HG02852 (cell line): ENCODE data around the gene MEIS2.

Source experiments
- ATAC-seq: cut with Tn5 transposase; IDR thresholded peaks from one replicate; pipeline ENCODE4 v1.9.1; 2021; ENCODE audit warnings: mild to moderate bottlenecking, moderate library complexity; ENCODE audit not compliant: unreplicated experiment

The MEIS2 gene

DNA sequence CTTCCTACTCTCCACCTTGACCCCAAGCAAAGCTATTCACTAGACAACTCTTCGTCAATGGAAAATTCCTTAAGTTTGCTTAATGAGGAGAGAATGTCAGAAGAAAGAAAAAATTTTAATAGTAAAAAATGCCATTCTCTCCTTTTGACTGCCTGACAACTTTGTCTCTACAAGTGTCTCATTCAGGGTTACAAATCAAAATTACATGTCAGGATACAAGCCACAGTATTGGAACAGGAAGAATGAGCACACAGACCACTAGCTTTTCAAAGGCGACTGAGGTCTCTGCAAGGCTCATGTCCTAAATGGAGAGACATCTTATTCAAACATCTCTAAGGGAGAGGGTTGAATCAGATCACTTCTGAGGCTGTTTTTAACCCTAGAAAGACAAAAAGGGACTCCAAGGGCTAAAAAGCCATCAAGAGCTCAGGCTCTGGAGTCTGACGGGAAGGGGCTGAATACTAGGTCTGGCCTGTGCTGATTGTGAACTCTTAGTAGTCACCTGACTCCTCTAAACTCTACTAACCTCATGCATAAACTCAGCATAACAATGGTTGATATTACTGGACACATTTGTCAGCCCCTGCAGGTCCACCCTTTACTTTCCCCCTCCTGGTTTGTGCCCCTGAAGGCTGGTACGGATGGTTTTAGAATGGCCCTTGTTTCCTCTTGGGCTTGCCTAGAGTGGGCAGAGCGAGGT, 12.8 kb upstream of the MEIS2 start:
- no peak for ATAC-seq

DNA sequence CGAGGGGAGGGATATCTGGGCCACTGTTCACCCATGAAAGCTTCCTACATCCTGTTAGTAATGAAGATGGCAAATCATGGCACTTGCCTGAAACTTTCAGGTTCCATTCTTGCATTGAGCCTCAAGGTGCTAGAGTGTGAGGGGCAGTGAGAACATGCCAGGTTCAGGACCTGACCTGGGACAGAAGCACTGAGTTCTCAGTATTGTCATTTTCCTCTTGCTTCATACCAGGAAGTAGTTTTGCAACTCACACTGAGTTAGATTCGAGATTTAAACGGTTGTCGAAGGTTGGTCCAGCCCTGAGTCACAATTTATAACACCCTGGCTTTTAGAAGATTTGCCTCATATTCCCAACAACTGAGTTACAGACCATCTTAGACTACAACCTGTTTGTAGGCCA, 11.8 kb upstream of the MEIS2 start:
- ATAC-seq, result no peak

DNA sequence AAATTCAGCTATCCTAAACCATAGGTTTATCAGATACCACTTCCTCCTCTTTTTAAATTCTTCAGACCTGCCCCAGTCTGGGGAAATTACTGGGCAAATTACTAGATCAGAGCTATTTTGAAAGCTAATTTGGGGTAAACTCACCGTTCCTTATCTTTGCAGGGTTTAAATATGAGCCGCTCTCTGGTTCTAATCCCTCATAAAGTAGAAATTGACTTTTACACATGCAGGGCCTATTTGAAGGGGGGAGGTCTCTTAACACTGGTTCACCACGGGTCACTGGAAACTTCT, 11.0 kb upstream of the MEIS2 start:
- ATAC-seq, result no peak

DNA sequence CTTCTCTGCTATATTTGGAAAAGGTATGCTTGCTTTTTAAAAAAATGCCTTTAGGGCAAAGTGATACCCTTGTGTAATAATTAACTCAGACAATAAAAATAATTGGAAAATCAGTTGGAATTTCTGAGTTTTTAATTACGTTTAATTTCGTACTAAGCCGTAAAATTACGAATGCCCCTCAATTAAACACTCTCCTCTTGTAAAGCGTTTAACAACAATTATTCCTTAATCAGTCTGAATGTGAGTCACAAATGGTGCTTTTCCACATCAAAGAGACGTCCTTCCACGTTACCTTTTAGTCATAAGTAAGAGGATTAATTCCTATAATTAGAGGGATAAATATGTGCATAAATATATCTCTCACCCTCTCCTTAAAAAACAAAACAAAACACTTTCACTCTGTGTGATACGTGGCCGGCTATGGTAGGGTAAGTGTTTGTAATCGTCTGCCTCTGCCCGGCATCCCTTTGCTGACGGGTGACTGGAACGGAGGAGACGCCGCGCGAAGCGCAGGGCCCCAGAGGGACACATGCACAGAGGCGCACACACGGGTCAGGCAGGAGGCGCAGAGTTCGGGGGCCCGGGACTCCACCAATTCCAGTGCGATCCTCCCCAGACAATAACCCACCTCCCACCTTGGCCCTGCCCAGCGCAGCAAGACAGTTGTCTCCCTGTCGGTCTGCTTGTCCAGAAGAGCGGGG, 9.7 kb upstream of the MEIS2 start:
- no peak for ATAC-seq

DNA sequence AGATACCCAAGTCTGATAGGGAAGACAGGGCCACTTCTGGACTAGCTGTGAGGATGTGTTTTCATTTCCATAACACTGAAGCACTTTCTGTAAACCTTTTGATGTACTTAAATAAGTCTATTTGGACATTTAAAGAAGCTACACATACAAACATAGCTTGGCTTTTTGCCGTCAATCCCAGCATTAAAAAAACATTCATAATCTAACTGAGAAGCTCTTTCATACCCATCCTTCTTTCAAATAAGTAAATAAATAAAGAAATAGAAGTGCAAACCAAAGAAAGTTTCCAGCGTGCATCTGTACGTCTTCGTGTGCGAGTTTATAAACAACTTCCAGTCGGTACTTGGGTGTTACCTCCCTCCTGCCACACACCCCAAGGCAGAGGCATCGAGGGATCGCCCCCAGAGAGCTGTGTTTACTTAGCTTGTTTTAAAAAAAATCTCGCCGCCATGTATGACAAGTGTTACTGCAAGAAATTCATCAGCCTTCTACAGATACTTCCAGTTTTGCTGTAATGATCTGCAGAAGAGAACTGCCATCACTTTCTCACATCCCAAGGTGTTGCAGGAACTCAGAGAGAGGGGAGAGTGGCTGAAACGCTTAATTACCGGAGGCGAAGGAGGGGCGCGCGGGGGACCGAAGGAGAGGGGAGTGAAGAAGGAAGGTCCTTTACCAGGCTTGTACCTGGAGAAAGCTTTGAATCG, 9.0 kb upstream of the MEIS2 start:
- ATAC-seq, result no peak

DNA sequence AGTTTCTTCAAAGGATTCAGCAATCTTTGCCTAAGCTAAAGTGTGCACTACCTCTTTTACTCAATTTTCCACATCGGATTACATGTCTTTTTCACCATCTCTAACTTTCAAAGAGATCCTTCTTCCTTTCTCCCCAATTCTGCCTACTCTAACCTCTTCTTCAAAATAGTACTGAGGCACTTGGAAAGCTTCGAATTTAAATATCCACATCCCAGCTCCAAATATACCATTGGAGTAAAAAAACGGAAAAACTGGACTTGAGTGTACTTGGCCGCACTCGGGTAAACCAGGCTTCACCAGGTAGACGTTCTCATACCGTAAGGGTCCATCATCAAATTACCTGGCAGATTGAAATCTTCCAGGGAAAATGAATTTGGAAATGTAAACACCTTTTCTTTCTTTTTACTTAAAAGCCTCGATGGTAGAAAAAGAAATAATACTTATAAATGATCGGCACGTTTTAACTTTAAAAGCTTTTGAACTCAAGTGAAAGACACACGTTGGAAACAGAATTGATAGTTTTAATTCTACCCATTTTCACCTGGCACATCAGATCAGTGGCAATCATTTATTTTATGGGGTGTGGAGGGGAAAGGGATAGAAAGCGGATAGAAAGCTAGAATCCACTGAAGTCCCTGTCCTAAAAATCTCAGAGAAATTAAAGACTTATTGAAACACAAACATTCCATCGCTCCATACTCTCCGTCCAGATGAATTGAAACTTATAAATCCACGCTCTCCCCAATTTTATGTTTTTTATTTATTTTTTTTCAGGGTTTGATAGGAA, 8.2 kb upstream of the MEIS2 start:
- no peak for ATAC-seq

DNA sequence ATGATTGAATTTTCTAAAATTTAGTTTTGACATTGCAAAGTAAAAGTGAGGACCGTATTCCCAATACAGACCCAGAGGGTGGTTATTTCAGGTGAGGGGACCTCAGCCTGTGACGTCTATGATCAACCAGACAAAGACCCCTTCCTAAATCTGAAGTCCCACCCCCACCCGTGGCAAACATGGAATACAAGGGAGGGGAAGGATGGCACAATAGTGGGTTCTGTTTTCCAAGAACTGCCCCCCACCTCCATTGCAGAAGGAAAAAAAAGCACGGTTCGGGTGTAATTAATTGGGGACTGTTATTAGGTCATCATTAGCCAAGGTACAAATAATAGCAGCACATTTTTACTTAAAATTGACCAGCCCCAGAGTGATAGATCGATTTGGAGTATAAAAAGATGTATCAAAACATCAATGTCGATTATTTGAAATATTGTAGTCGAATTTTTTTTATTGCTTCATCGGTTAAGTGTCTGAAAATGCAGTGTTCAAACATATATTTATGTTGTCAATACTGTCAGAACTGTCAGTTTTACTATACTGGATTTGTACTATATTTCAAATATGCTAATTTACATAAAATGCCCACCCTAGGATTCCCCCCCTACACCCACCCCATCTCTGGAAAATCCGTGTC, 7.5 kb upstream of the MEIS2 start:
- no peak for ATAC-seq

DNA sequence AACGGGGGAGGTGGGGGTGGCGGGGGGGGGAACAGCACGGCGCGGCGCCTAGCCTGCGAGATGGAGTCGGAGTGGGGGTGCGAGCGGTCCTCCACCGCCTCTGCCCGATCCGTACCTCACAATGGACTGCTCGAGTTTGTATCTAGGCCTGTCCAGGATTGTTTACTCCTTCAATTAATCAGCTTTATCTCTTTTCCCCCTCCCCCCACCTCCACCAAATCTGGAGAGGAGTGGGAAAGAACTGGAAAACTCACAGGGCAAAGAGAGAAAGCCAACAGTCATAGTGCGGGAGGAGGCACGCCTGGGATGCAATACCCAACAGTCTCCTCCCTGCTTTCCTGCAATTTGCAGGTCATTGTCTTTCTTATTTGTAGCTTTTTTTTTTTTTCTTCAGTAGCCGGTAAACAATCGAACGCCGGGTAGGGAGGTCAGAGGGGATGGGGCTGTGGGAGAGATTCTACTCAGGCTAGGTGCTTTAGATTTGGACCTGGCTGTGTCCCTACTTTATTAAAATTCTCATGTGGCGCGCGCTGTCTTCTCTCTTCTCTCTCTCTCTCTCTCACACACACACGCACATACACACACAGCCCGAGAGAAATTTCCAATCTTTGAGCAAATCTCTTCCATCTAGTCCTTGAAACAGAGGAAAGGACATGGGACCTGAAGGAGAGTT, 6.9 kb upstream of the MEIS2 start:
- ATAC-seq, result no peak

DNA sequence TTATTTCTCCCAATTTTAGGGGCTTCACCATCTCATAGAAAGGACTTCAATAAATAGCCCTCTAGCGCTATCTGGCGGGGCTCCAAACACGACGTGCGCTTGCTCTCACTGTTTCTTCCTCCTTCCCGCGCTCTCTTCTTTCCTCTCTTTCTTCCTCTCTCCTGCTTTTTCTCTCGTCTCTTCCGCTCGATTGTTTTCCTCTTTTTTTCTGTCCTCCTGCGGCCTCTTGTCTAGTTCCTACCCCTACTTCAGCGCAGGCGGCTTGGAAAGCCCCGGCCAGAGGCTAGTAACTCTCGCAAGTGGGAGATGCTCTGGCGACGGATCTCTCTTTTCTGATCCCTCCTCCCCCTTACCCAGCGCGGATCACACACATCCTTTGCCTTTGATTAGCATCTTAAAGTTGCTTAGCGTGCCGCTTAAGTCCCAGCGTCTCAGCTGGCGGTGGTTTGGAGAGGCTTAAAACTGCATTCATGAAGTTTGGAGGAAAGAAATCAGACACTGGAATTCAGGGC, 6.2 kb upstream of the MEIS2 start:
- no peak for ATAC-seq

DNA sequence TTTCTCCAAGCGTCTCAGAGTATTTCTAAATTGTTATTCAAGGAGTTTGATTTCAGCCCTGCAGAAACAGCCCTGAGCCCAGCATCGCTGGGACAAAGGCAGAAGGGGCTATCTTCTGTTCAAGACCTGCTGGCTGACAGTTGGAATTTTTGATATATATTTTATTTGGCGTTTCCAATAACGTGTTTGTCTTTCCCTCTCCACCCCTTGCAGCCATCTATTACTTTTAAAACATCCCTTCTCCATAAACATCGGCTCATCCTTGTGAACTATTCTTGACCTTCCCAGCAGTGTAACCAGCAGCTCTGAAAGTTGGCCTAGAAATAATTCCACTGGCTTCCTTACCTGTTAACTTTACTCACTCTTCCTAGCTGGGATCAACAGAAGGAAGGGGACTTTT, 5.5 kb upstream of the MEIS2 start:
- ATAC-seq, result no peak

DNA sequence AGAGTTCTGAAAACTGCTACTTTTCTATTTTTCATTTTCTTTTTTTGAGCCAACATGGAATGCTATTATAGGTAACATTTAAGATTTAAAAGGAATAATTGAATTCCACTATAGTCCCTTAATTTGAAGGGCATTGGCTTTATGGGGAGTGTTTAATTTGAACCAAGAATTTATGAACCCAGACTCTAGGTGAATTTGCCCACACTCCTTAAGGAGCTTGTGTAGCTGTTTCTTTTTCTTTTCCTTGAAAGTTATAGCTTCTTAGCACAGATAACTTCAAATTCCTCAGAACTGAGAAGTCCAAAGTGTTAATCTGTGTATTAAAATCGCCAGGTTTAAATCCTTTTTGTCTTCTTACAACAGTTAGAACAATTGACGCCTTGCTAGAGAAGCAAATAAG, 4.7 kb upstream of the MEIS2 start:
- ATAC-seq, result no peak

DNA sequence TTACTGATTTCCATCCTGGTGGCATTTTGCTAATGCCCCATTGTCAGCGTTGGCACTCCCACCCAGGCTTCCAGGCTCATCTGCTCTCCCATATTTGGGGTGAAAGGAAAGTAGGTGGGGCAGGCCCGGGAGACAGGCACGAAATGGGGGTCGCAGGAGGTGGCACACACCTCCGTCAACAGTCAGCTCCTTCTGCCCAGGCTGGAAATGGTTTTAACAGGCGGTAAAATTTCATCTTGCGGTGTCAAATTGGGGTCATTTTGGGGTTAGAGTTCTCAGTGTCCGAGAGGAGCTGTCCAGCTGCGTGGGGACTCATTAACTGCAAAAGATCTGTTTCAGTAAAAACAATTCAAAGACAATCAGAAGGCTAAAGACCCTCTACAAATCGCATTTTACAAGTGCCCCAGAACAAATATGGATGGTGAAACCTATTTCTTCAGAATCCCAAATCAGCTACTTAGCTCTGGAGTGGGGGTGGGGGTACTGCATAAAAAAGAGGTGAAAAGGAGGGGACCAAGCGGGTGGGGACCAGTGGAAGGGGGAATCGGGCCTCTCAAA, 4.2 kb upstream of the MEIS2 start:
- ATAC-seq, result no peak

DNA sequence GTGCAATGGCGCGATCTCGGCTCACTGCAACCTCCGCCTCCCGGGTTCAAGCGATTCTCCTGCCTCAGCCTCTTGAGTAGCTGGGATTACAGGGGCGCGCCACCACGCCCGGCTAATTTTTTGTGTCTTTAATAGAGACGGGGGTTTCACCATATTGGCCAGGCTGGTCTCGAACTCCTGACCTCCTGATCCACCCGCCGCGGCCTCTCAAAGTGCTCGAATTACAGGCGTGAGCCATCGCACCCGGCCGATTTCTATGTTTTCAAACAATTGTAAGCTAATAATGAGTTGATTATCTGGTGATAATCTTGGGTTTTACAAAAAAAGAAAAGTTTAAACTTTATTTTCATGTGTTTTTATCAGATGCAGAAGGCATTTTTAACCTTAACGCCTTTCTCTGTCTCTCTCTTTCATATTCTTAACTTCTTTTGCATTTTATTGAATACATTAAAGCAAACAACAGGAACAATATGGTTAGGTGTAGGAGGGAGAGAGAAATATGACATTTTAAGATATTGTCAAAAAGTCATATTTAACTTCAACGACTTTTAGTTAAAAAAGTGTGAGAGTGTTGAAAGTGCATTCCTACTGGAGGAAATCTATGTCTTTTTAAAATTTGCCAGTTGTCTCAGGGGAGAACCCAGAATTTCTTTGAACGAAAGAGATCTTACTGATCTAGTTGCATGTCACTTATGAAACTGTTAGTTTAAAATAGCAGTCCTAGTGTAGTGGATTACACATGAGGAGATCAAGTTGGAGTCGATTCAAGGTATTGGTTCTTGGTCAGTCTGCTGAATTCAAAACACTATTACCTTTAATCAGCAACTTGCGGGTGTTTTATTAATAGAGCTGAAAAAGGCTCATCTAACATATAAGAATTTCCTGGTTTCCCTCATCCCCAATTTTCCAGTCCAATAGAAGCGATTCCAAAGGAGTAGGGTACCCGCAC, 3.4 kb upstream of the MEIS2 start:
- ATAC-seq, result no peak

DNA sequence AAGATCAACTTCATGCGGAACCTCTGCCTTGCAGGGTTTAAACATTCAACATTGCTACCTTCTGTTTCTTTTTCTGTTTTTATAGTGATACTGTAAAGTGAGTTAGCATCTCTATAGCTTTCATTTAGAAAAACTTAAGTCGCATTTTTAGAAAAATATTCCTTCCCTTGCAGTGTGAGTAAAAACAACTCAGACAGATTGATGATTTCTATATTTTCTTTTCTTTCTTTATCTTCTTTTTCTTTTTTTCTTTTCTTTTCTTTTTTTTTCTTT, 2.8 kb upstream of the MEIS2 start:
- ATAC-seq, result no peak

DNA sequence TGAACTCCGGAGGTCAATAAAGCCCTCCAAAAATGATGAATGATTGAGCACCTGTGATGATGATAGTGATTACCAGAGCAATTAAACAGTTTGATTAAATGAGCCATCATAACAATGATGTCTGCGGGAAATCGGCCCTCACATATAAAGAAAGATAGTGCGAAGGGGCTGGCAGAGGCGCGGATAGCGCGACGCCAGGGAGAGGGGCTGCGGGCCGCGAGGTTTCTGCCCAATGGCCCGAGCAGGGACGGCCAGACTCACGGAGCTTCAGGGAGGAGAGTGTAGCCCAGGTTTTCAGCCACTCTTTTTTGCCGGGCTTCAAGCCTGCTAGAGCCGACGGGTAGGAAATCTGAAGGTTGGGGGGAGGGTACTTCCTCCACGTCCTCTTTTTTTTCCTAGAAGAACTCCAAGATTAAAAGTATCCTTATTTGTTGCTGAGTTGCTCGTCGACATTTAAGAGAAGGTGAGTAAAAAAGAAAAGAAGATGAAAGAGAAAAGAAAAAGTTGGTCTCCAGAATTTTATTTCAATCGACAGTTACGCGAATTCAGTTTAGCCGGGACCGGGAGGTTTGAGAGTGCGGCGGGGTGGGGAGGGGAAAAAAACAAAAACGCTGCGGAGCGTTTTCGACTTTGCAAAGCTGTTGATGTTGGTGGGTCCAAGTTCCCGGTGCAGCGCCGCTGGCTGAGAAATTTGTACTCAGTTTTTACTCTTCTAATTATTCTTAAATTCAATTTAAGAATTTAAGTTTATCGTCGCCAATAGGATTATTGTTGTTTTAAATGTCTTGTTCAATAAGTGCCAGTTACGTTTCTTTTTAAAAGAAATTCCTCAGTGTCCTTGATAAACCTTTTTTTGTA, 2.2 kb upstream of the MEIS2 start:
- no peak for ATAC-seq

DNA sequence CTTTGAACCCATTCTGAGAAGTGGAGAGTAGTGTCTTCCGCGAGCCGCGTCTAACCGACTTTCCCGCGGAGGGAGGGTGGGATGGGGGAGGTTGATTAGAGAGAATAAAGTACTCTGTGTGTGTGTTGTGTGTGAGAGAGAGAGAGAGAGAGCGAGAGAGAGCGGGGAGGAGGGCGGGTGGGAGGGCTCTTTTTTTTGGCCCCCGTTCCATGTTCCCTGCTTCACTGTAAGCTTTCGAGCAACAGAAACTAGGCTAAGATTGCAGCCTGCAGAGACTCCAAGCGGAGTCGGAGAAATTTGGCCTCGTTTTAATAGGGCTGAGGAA, 1.6 kb upstream of the MEIS2 start:
- ATAC-seq, result no peak

DNA sequence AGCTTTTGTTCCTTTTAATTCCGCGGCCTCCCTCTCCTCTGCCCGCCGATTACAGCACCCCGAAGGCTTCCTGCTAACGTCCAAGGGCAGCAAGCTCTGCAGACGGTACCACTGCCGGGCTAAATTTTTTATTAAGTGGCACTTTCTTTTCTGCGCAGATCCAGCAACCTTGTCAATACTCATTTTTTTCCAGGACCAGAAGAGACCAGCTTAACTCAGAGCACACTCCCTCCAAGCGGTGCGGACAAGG, 542 bp upstream of the MEIS2 start:
- ATAC-seq, result peak; percentile 5

DNA sequence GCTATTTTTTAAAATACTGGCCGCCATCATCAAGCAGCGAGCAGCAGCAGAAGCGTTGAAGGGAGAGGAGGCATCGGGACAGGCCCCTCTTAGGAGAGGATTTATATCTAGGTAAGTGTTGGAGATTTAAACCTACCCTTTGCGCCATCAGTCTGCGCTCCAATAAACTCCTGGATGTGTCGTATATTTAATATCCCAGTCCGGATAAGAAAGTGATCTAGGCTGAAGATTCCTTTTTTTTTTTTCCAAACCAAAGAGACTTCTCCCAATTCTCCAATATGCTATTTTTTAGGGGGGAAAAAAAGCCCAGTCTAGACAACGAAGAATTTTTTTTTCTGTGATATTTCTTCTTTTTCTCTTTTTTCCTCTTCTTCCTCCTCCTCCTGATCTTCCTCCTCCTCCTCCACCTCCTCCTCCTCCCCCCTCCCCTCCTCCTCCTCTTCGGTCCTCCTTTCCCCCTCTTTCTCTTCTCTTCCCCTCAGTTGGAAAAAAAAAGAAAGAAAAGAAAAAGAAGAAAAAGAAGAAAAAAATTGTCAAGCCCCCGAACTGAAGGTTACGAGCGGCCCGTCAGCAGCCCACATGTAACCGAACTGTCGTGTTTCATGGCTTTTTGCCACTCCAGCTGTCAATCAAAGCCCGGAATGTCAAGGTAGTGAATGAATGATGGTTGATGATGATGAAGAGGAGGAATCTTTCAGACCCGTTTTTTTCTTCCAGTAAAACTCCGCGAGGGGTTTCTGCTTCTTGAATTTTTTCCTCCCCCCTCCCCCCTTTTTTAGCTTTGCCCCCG, 835 bp downstream of the MEIS2 start:
- no peak for ATAC-seq
